Stimulated activated CD8-positive, alpha-beta memory T cell treated with anti-CD3 and anti-CD28 coated beads, Interleukin-15, amount 100 ng/mL, for 1 hour (primary cell): ENCODE measurements around the gene ST3GAL3.
"Not testable (repeated sequence)": the region's sequence is repeated elsewhere in the genome, so short reads cannot be mapped to it uniquely, and the experiment has no call there.

ENCODE experiments used
- DNase-seq: peaks from one replicate; pipeline ENCODE4 v3.0.0-alpha.2; 2020; ENCODE audit warnings: low read depth

The ST3GAL3 gene

DNA sequence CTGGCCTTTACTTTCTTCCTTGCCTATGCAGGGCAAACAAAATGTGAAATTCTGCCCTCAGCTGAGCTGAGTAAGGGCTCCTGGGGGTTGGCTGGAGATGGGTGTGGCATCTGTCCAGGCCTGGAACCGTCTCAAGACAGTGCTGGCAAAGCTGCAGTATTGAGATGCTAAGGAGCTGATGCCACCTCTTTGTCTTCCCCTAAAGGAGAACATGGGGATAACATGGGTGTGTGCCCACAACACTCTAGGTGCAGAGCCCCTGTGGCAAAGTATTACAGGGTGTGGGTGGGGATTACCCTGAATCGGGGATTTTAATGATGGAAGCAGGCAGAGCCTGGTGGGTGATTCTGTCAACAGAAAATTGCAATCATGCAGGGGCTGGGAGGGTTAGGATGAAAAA, 2.5 kb upstream of the ST3GAL3 start:
- DNase-seq, result no peak

DNA sequence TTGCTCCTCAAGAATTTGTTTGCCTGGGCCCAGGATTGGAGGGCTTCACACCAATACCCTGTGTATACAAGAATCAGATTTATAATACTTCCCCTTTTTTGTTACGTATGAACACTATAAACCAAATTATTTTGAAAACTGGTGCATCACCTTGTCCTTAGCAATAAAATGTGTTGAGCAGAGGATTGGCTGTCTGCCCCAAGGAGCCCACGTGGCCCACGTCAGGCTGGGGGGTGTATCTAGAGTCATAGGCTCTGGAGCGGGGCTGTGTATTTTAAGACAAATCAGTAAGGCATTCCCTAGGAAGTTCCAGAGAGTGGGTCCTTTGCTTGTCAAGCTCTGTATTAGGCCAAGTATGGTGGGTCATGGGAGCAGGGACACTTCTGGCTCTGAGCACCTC, 2.0 kb upstream of the ST3GAL3 start:
- DNase-seq, result no peak

DNA sequence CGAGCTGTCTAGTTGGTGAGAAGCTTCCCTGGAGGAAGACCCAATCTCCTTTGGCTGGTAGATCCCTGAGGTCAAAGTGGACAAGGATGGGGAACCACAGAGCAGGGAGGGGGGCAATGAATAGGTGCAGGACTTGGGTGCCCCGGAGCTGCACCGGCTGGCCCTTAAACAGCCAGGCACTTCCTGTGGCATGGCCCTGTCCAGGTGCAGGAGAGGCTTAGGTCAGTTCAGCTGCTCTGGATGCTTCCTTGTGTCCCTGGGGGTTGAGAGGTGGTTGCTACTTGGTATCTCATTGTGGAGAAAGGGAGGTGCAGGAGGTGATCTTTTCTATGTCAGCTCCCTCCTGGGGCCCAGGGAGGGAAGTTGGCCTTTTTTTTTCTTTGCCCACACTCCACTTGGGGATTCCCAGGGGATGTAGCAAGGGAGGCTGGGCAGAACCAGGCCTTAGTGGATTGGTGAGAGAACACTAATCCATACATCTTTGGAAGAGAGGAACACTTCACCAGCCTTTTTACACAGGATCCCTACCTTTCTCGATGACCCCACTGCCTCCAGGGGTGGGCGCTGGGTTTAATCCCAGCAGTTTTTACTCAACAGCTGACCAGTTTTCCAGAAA, 1.2 kb upstream of the ST3GAL3 start:
- DNase-seq, result no peak

DNA sequence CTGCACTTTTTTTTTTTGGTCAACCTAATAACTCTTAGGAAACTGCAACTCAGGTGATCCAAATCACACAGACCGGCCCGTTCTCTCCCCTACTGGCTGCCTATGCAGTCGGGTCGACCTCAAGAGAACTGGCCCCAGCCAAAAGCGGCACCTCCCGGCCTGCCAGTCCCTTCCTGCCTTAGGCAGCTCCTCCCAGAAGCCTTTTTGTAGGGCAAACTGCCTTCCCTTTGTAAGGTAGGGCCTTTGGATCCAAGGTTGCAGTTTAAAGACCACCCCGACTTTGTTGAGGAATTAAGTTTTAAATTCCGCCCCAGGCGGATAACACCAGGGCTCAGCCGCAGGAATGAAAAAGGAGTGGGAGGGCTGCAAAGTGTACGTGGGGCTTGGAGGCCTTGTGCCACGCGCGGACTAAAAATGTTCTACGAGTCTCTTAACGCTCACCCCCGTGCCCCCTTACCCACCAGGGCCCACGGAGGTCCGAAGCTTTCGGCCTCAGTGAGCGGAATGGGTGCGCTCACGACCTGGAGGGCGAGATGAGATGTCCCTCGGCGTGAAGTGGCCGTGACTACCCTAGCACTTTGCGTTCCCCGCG, 642 bp upstream of the ST3GAL3 start:
- DNase-seq, result no peak

DNA sequence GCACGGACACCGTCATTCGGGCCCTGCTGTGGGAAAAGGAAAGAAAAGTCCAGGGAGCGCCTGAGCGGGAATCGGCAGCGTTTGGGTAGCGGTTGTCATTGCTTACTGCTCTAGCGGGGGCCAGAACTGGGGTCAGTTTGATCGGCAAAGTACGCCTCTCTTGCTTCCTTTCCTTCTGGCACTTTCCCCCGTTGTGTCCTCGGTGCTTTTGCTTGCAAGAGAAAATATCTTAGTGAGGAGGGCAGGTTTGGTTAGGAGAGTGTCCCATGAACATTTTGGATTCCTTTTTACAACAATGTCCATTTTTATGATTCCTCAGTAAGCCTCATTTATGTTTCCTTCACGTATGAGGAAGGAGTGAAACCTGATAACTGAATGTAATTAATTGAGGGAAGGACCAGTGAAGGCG, 670 bp downstream of the ST3GAL3 start:
- no peak for DNase-seq

DNA sequence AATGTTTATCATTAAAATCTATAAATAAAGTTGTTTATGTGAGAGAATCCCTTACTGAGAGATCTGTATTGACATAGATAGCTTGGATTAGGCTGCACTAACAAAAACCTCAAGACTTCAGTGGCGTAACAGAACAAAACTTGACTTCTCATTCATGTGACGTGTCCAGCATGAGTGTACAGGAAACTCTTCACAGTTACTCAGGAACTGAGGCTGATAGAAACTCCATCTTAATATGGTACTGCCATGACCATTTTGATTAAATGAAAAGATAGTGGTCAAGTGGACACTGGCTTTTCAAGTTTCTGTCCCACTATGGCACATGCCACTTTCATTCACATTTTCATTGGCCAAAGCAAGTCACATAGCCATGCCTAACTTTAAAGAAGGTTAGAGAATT, 3.7 kb downstream of the ST3GAL3 start:
- no peak for DNase-seq

DNA sequence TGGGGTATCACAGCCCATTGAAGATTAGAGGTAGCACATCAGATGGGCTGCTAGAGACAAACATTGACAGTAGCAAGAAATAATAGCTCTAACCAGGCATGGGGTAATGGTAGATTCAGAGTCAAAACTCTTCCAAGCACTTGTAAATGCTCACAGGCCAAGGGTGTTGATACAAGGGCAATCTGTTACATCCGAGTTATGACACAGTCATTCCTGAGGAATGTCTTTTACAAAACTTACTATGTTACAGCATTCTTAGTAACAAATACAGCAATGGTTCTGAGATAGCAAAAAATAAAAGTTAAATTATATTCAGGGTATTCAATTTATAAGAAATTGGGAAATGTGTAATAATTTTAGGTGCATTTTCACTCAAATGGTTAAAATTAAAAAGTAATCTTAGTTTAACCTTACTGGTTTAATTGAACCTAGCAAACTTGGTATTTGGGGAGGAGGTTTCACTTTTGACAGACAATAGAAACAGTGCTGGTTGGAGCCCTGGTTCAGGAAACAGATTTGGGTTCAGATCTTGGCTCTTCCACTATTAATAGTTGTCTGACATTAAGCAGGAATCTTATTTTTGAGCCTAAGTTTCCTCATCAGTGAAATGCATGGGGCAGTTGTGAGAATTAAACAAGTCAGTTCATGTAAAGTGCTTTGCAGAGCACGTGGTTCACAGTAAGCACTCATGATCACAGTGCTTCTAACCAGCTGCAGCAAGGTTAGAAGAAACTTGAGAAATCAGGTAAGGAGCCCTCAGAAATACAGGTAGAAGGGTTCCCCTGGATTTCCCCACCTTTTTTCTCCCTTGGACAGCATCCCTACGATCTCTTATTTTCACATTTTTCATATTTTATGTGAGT, 4.4 kb downstream of the ST3GAL3 start:
- DNase-seq, result no peak

DNA sequence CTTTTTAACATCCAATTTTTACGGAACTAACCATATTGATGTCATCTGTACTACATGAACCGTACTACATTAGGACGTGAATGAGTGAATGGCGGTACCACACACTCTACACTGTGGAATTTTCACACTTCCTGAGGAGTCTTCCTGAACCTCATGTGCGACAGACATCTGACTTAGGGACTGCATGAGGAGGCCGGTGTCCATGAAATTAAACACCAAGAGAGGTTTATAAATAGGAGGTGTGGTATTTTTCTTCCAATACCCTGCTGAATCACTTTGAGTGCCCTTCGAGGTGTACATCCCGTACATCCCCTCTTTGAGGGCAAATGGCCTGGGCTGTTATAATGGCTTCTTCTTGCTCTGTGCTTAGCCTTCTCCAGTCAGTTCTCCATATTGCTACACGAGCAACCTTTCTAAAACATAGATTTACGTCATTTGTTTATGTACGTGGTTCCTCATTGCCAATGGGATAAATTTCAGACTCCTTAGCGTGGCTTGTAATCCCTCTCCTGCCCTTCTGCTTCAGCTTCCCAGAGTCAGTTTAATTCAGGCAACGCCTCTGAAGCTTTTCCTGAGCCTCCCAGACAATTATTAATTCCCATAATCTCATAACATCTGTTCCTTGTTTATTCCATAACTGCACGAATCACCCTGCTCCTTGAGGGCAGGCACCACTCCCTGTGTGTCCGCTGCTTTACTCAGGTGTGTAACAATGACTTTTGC, 9.4 kb downstream of the ST3GAL3 start:
- no peak for DNase-seq

DNA sequence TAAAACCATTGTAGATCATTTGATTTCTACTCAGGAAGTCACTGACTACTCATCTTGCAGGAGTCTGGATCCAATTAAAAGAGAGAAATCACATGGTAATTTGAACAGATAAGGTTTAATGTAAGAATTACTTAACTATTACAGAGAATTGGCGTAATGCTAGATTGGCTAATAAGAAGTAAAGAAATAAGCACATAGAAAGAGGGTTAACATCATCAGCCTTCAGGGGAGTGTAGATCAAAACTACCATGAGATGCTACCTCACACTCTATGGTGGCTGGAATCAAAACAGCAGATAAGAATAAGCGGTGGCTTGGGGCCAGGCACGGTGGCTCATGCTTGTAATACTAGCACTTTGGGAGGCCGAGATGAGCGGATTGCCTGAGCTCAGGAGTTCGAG, 11.7 kb downstream of the ST3GAL3 start:
- no peak for DNase-seq

DNA sequence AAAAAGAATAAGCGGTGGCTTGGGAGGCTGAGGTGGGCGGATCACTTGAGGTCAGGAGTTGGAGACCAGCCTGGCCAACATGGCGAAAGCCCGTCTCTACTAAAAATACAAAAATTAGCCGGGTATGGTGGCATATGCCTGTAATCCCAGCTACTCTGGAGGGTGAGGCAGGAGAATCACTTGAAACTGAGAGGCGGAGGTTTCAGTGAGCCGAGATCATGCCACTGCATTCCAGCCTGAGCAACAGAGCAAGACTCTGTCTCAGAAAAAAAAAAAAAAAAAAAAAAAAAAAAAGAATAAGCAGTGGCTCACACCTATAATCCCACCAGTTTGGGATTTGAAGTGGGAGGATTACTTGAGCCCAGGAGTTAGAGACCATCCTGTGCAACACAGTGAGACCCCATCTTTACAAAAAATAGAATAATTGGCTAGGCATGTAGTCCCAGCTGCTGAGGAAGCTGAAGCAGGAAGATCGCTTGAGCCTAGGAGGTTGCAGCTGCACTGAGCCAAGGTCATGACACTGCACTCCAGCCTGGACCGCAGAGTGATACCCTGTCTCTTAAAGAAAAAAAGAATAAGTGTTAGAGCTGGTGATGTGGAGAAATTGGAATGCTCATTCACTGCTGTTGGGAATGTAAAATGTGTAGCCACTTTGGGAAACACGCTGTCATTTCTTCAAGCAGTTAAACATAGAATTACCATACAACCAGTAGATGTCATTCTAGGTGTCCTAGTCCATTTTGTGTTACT, 12.5 kb downstream of the ST3GAL3 start:
- DNase-seq, result not testable (repeated sequence)

DNA sequence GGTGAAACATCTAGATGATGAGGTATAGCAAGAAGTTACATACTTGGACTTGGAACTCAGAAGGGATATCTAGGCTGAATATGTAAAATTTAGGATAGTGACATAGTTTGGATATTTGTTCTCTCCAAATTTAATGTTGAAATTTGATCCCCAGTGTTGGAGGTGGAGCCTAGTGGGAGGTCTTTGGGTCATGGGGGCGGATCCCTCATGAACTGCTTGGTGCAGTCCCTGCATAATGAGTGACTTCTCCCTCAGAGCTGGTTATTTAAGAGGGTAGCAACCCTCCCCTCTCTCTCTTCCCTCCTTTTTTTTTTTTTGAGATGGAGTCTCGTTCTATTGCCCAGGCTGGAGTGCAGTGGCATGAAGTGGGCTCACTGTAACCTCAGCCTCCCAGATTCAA, 15.5 kb downstream of the ST3GAL3 start:
- DNase-seq, result no peak

DNA sequence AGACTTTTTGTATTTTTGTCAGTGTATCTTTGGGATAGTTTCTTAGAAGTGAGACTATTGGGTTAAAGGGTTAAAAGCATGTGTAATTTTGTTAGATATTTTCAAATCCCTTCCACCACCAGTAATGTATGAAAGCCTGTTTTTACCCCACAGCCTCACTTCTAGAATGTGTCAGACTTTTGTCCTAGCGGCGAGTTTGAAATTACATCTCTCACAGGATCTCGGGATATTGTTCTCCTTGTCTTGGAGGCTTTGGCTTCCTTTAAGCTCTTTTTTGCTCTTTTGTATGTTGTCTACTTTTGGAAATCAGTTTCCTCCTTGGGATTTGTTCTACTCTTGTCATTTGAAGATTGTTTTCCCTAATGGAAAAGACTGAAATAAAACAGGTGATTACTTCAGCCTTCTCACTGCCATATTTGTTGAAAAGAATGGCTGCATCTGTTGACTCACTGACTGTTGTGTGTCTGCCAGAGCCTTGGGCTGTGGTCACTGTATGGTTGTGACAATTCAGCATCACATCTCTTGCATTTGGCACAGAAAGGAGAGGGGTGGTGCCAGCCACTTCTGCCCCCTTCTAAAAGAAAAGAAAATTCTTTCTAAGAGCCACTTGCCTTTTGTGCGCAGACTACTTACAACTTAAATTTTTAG, 22.6 kb downstream of the ST3GAL3 start:
- DNase-seq, result no peak

DNA sequence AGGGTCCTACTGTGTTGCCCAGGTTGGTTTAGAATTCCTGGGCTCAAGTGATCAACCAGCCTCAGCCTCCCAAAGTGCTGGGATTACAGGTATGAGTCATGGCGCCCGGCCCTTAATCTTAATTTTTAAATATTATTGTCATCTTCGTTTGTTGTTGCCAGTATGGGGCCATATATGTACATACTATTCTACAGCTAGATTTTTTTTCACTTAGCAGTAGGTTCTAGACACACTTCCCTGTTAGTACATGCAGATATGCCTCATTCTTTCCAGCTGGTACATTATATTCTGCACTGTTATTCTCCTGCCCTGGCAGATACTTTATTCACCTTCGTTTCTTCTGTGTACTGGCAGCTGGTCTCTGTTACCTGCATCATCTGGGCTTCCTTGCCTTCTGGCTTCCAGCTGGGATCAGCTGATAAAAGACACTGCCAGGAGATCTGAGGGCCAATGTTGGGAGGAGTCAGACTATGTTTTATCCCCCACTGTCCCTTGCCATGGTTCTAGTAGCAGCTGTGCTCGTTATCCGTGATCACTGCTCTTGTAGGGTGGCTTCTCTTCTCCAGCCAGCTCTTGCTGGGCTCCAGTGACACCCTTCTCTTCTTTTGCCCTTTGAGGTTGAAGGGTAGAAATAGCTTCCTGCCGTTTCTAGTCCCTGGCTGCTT, 24.7 kb downstream of the ST3GAL3 start:
- DNase-seq, result no peak

DNA sequence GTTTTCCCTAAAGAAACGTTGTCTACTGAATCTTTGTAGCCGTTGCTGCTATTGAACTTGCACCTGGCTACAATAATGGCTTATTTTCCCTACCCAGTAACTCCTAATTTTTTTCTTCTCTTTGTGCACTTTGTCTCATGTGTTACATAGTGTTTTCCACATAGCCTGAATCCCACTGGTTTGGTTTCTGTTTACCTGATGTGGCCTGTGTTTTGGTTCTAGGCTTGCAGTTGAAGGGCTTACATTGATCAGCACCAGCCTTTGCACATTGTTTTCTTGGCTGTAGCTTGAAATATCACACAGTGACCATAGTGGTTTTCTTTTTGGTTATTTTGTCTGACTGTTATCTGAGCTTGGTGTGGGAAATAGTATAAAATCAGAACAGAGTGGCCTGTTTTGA, 29.5 kb downstream of the ST3GAL3 start:
- DNase-seq, result no peak

DNA sequence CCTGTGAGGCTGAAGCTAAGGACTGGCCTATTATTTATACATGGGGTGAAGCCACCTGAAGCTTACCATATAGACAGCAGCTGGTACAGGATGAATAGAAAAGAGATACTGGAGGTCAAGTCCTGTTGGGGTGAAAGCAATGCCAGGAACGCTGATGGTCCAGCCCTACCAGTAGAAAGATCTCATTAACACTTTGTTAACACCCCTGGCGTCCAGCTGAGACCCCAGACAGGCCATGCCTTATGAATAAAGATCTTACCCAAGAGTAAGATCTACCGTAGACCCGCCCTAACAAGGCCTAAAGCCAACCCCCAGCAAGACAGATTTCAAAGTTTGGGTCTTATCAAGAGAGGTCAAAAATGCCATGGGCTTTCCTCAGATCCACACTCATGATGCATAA, 34.7 kb downstream of the ST3GAL3 start:
- DNase-seq, result no peak

DNA sequence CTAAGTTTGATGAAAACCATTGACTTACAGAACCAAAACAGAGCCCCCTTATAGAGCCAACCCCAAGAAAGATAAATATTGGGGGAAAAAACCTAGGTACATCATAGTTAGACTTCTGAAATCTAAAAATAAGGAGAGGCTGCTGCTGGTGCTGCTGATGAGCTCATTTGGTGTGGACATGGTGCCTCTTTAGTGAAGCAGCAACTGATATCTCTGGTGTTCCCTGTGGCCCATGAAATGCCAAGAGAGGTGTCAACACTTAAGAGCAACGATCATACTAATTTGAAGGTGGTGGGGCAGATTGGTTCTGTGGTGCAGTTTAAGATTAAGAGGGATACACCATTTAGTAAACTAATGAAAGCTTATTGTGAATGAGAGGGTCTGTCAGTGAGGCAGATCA, 35.9 kb downstream of the ST3GAL3 start:
- no peak for DNase-seq

DNA sequence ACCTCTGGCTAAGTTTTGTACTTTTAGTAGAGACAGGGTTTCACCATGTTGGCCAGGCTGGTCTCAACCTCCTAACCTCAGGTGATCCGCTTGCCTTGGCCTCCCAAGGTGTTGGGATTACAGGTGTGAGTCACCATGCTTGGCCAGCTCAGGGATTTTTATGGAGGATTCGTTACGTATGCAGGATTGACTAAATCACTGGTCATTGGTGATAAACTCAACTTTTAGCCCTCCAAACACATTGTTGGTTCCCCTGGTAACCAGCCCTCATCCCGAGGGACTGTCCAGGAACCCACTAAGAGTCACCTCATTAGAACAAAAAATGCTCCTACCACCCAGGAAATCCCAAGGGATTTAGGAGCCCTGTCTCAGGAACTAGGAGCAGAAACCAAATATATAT, 40.4 kb downstream of the ST3GAL3 start:
- no peak for DNase-seq

DNA sequence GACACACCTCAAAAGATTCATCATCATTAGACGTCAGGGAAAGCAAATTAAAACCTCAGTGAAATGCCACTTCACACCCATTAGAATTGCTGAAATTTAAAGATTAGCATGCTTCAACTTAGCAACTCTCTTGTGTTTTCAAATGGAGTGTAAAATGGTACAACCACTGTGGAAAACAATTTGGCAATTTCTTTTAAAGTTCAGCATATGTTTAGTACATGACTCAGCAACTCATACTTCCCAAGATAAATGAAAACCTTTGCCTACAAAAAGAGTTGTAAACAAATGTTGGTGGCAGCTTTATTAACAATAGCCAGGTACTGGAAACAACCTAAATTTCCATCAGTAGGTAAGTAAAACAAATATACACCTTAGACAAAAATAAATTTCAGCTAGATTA, 42.7 kb downstream of the ST3GAL3 start:
- DNase-seq, result no peak

DNA sequence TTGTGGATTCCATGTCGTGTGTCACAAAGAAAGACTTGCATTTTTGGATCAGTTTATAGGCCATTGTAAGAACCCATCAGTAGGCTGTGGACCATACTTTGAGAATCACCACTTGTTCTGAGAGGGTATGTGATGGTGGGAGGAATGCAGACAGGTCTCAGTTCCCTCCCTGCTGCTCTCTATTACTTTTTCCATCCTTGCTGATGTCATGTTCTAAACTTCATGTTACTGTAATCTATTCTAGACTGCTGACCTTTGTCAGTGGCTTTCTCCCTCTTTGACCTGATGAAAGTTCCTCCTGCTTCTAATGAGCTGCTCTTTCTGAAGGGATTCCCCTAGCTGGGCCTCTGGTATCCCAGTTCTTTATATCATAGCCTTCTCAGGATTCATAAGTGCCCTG, 46.1 kb downstream of the ST3GAL3 start:
- DNase-seq, result no peak

DNA sequence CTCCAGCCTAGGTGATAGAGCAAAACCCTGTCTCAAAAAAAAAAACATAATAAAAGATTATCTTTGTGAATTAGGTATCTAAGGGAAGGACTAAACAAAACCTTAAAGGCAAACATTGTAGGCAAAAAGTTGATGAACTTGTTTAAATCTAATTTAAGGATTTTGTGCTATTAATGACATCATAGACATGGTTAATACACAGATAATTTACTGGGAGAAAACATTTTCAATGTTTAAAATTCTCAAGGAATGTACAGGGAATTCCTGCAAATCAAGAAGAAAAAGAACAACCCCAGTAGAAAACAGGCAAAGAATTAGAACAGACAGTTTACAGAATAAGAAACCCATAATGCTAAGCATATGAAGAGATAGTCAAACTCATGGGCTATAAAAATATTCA, 47.6 kb downstream of the ST3GAL3 start:
- DNase-seq, result no peak
